Body of pancreas (tissue), 4 donors: ENCODE data around the gene ENTPD1. TPM values are rescaled to one million over a fixed set of nuclear protein-coding genes. Genes with fewer than 3 reads are reported as not detected.
A peak's percentile ranks its signal among the peaks of the same experiment; 100 is the strongest.

Experiments
- ATAC-seq: fragments of 150-250 bp; one replicate; pipeline ENCODE4 v1.9.1; 2016
- DNase-seq, 4 donors: peaks; one replicate each; pipeline ENCODE4 v3.0.0-alpha.2; 2019
- H3K27ac ChIP-seq, 4 donors: fragments of 200-600 bp; sonication (generic); 1 replicate in 3 of 4; 2 replicates in 1 of 4; pipeline versions ENCODE4 v1.5.1 to v1.6.1; 2016 to 2019; ENCODE audit warnings: mild to moderate bottlenecking in 1 of 4, mixed read lengths in 1 of 4, moderate library complexity in 1 of 4
- H3K27me3 ChIP-seq, 2 donors: fragments of 200-600 bp; sonication (generic); one replicate each; pipeline ENCODE4 v1.6.0; 2016; ENCODE audit warnings: mild to moderate bottlenecking in 1 of 2
- H3K36me3 ChIP-seq, 2 donors: fragments of 200-600 bp; sonication (generic); replicated peaks in 1 of 2; 2 replicates each; pipeline ENCODE4 v1.5.1; 2016; ENCODE audit warnings: low read depth in 2 of 2; ENCODE audit not compliant: insufficient read depth in 1 of 2
- H3K4me1 ChIP-seq: fragments of 200-600 bp; sonication (generic); one replicate; pipeline ENCODE4 v1.6.0; 2016
- H3K4me3 ChIP-seq, 2 donors: fragments of 200-600 bp; sonication (generic); 1 replicate in 1 of 2; 2 replicates in 1 of 2; pipeline ENCODE4 v1.5.1; 2016 to 2019
- H3K9me3 ChIP-seq, 3 donors: fragments of 200-600 bp; sonication (generic); 1 replicate in 2 of 3; 2 replicates in 1 of 3; pipeline ENCODE4 v1.5.1; 2016
- POLR2A ChIP-seq, 3 donors: fragments of 450-650 bp; IDR thresholded peaks; one replicate each; pipeline ENCODE4 v1.6.1; 2016; ENCODE audit warnings: antibody characterized with exemption in 3 of 3, mild to moderate bottlenecking in 2 of 3
- WGBS, 2 donors: methylation state at CpG; one replicate each; pipeline ENCODE4 v1.1.5; 2017; 5-methylcytosine and 5-hydroxymethylcytosine counted together
- intact Hi-C: fragments of 100-400 bp; cut with DNase I; formaldehyde crosslinking; loops from one replicate; pipeline ENCODE4 v1.15.1; 2023
- total RNA-seq, 2 donors: library from RNA; depleted of rRNA; stranded (reverse); fragments of >200 nt; gene quantifications; one replicate each; pipeline ENCODE4 v1.1.0, GENCODE V29; 2016
- TF ChIP-seq, protein P1 (sequence below), 7 experiments: fragments of 450-650 bp in 4 of 7; fragments of 200-600 bp in 3 of 7; sonication (generic) in 3 of 7; IDR thresholded peaks; one replicate each; pipeline ENCODE4 v1.5.1; 2016 to 2019; ENCODE audit warnings: antibody characterized with exemption in 7 of 7

The ENTPD1 gene
- total RNA-seq, 2 donors from 2014 or later, result 2.1 to 3.0 TPM

- DNase-seq (peak; percentile 22 to 61 (median 33)), ATAC-seq (no peak)
- Histone ChIP-seq H3K27ac (no peak overlapping the region), H3K27me3 (no peaks in the 10 kb centered on the region), H3K36me3 (no peaks in the 10 kb centered on the region), H3K4me3 (no peak overlapping the region), H3K4me1 (no peaks in the 10 kb centered on the region), H3K9me3 (no peaks in the 10 kb centered on the region)
- TF ChIP-seq POLR2A (IDR thresholded peaks at IDR 0.05), result no peak
- TF ChIP-seq, protein P1, sequence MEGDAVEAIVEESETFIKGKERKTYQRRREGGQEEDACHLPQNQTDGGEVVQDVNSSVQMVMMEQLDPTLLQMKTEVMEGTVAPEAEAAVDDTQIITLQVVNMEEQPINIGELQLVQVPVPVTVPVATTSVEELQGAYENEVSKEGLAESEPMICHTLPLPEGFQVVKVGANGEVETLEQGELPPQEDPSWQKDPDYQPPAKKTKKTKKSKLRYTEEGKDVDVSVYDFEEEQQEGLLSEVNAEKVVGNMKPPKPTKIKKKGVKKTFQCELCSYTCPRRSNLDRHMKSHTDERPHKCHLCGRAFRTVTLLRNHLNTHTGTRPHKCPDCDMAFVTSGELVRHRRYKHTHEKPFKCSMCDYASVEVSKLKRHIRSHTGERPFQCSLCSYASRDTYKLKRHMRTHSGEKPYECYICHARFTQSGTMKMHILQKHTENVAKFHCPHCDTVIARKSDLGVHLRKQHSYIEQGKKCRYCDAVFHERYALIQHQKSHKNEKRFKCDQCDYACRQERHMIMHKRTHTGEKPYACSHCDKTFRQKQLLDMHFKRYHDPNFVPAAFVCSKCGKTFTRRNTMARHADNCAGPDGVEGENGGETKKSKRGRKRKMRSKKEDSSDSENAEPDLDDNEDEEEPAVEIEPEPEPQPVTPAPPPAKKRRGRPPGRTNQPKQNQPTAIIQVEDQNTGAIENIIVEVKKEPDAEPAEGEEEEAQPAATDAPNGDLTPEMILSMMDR (IDR thresholded peaks at IDR 0.05), result peak in 6 of 7 experiments; percentile 38 to 66 (median 59)
- 28 to 29% methylated on average over 7 of the region's 7 CpGs for WGBS, 2 donors
- intact Hi-C loops, result loop anchor here (10.0 kb wide), 1 partner anchor 137 kb away; no protein-coding TSS in a partner anchor
Measured at GRCh38 chr10:95841661-95842498, 85.9 kb downstream of the ENTPD1 start.

GRCh38 chr10:95845411-95845810, 89.4 kb downstream of the ENTPD1 start:
- Histone ChIP-seq H3K36me3 (no peaks in the 10 kb centered on the region), H3K4me3 (no peak overlapping the region), H3K27ac (no peak overlapping the region), H3K9me3 (no peaks in the 10 kb centered on the region), H3K4me1 (no peaks in the 10 kb centered on the region), H3K27me3 (no peaks in the 10 kb centered on the region)
- intact Hi-C loops, result loop anchor here (10.0 kb wide), 1 partner anchor 141 kb away; no protein-coding TSS in a partner anchor
- ATAC-seq (no peak), DNase-seq (no peak)
- TF ChIP-seq, protein P1 (IDR thresholded peaks at IDR 0.05), result no peak
- TF ChIP-seq POLR2A (IDR thresholded peaks at IDR 0.05), result no peak
- WGBS, 2 donors, result 72 to 74% methylated on average over 3 of the region's 3 CpGs

GRCh38 chr10:95847007-95847406, 91.0 kb downstream of the ENTPD1 start:
- TF ChIP-seq, protein P1 (IDR thresholded peaks at IDR 0.05), result no peak
- TF ChIP-seq POLR2A (IDR thresholded peaks at IDR 0.05), result no peak
- Histone ChIP-seq H3K27ac (no peak overlapping the region), H3K27me3 (no peaks in the 10 kb centered on the region), H3K4me3 (no peak overlapping the region), H3K4me1 (no peaks in the 10 kb centered on the region), H3K36me3 (no peaks in the 10 kb centered on the region), H3K9me3 (no peaks in the 10 kb centered on the region)
- intact Hi-C loops, result loop anchor here (10.0 kb wide), 1 partner anchor 142 kb away; no protein-coding TSS in a partner anchor
- ATAC-seq (no peak), DNase-seq (no peak)

DNA sequence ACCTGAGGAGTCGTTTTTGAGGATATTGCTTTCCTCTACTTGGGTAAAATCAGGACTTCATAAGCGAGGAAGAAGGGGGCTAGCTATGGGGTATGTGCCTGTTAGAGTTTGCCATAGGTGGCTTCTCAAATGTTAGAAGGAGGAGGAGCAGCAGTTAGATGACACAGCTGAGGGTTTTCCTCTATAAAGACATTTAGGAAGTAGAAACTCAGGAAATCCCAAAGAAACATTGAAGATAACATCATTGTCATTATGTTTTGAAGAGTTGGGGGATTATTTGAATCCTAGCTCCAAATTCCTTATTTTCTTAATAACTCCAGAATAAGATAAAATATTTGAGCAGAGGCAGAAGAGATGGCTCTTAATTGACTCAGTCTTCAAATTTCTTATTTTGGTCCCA, 92.9 kb downstream of the ENTPD1 start:
- no peaks in the 10 kb centered on the region for H3K9me3 ChIP-seq
- H3K36me3 ChIP-seq, result no peaks in the 10 kb centered on the region
- H3K4me1 ChIP-seq, result no peaks in the 10 kb centered on the region
- no peak overlapping the region for H3K4me3 ChIP-seq
- 38 to 50% methylated on average over 2 of the region's 2 CpGs for WGBS, 2 donors
- intact Hi-C loops, result loop anchor here (10.0 kb wide), 1 partner anchor 144 kb away; no protein-coding TSS in a partner anchor
- DNase-seq (no peak), ATAC-seq (no peak)
- no peak overlapping the region for H3K27ac ChIP-seq
- H3K27me3 ChIP-seq, result no peaks in the 10 kb centered on the region
- TF ChIP-seq, protein P1 (IDR thresholded peaks at IDR 0.05), result no peak
- TF ChIP-seq POLR2A (IDR thresholded peaks at IDR 0.05), result no peak
